Measurements from ENCODE around the gene PNKD. TPM values are rescaled to one million over a fixed set of nuclear protein-coding genes. Genes with fewer than 3 reads are reported as not detected.
"Not testable (repeated sequence)": the region's sequence is repeated elsewhere in the genome, so short reads cannot be mapped to it uniquely, and the experiment has no call there.

Gene PNKD
- total and polyA plus RNA-seq, 4 donors: 26.9 to 108 (median 65.7) TPM

DNA sequence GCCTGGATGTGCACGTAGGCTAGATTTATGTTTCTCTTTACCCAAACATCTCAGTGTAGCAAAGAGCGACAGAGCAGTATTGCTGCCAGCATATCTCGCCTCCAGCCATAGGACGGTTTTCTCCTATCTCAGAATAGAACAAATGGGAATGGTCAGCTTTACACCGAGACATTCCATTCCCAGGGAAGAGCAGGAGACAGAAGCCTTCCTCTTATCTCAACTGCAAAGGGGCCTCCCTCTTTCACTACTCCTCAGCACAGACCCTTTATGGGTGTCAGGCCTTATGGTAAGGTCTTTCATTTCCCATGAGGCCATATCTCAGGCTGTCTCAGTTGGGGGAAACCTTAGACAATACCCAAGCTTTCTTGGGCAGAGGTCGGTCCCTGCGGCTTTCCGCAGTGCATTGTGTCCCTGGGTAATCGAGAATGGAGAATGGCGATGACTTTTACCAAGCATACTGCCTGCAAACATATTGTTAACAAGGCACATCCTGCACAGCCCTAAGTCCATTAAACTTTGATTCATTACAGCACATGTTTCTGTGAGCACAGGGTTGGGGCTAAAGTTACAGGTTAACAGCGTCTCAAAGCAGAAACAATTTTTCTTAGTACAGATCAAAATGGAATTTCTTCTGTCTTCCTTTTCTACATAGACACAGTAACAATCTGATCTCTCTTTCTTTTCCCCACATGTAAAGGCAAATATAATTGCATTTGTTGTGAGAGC, 41.4 kb downstream of the PNKD start:
- WGBS, 2 donors: 40 to 45% methylated on average over 11 of the region's 11 CpGs
- H3K27me3 ChIP-seq (ENCODE audit: control insufficient read depth in 1 of 2, insufficient read depth in 2 of 2, low read length in 1 of 2); DNase-seq; H3K27ac ChIP-seq (ENCODE audit: low read depth in 1 of 2, low read length in 2 of 2); H3K9me3 ChIP-seq (ENCODE audit: control insufficient read depth, low read length); H3K4me3 ChIP-seq (ENCODE audit: low read length in 2 of 2); H3K4me1 ChIP-seq (ENCODE audit: control insufficient read depth in 1 of 2, insufficient read depth in 2 of 2, low read length in 2 of 2); intact Hi-C loops (cut with DNase I); ATAC-seq (ENCODE audit: low FRiP score); H3K36me3 ChIP-seq (ENCODE audit: control insufficient read depth in 1 of 2, insufficient read depth in 2 of 2, low read length in 1 of 2): not testable (repeated sequence)

DNA sequence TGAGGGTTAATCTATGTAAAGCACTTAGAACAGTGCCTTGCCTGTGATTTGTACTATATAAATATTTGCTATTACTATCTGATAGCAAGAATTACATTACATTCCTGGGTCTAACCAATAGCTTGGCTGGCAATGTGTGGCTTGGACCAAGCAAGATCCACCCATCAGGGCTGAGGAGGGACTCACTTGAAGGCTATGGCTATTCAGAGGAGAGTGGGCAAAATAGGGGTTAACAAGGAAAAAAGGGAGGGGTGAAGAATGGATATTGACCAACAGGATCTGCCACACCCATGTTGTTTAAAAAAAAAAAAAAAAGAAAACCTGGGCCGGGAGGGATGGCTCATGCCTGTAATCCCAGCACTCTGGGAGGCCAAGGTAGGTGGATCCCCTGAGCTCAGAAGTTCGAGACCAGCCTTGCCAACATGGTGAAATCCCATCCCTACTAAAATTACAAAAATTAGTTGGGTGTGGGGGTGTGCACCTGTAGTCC, 42.0 kb downstream of the PNKD start:
- DNase-seq (no peak), ATAC-seq (ENCODE audit: low FRiP score) (no peak)
- intact Hi-C loops (cut with DNase I): no loop called here
- Histone ChIP-seq H3K36me3 (ENCODE audit: control insufficient read depth in 1 of 2, insufficient read depth in 2 of 2, low read length in 1 of 2) (no peaks in the 10 kb centered on the region), H3K9me3 (ENCODE audit: control insufficient read depth, low read length) (no peaks in the 10 kb centered on the region), H3K27me3 (ENCODE audit: control insufficient read depth in 1 of 2, insufficient read depth in 2 of 2, low read length in 1 of 2) (no peaks in the 10 kb centered on the region), H3K4me3 (ENCODE audit: low read length in 2 of 2) (no peak overlapping the region), H3K27ac (ENCODE audit: low read depth in 1 of 2, low read length in 2 of 2) (no peak overlapping the region), H3K4me1 (ENCODE audit: control insufficient read depth in 1 of 2, insufficient read depth in 2 of 2, low read length in 2 of 2) (no peaks in the 10 kb centered on the region)
- 89 to 92% methylated on average over 2 of the region's 2 CpGs for WGBS, 2 donors

DNA sequence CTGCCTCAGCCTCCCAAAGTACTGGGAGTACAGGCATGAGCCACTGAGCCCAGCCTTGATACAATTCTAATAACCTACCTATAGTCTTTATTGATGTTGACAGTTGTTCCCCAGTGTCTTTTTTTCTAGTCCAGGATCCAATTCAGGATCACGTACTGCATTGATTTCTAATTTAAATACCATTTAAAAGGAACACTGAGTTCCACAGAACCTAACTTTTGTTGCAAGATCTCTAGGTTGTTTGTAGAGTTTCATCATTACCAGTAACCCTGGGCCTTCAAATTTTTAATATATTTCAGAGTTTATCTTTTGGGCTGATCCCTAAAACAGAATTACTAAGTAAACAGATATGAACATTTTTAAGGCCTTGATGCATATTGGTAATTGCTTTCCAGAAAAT, 43.0 kb downstream of the PNKD start:
- no peak overlapping the region for H3K27ac ChIP-seq (ENCODE audit: low read depth in 1 of 2, low read length in 2 of 2)
- intact Hi-C loops (cut with DNase I): no loop called here
- DNase-seq: no peak
- H3K27me3 ChIP-seq (ENCODE audit: control insufficient read depth in 1 of 2, insufficient read depth in 2 of 2, low read length in 1 of 2): no peaks in the 10 kb centered on the region
- no peak overlapping the region for H3K4me3 ChIP-seq (ENCODE audit: low read length in 2 of 2)
- no peaks in the 10 kb centered on the region for H3K9me3 ChIP-seq (ENCODE audit: control insufficient read depth, low read length)
- 92 to 95% methylated on average over 1 of the region's 1 CpG for WGBS, 2 donors
- no peak for ATAC-seq (ENCODE audit: low FRiP score)
- no peaks in the 10 kb centered on the region for H3K36me3 ChIP-seq (ENCODE audit: control insufficient read depth in 1 of 2, insufficient read depth in 2 of 2, low read length in 1 of 2)
- no peaks in the 10 kb centered on the region for H3K4me1 ChIP-seq (ENCODE audit: control insufficient read depth in 1 of 2, insufficient read depth in 2 of 2, low read length in 2 of 2)

DNA sequence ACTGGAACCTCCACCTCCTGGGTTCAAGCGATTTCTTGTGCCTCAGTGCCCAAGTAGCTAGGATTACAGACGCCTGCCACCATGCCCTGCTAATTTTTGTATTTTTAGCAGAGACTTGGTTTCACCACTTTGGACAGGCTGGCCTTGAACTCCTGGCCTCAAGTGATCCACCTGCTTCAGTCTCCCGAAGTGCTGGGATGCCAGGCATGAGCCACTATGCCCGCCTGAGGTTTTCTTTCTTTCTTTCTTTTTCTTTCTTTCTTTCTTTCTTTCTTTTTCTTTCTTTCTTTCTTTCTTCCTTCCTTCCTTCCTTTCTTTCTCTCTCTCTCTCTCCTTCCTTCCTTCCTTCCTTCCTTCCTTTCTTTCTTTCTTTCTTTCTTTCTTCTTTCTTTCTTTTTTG, 44.4 kb downstream of the PNKD start:
- not testable (repeated sequence) for H3K4me1 ChIP-seq (ENCODE audit: control insufficient read depth in 1 of 2, insufficient read depth in 2 of 2, low read length in 2 of 2); H3K36me3 ChIP-seq (ENCODE audit: control insufficient read depth in 1 of 2, insufficient read depth in 2 of 2, low read length in 1 of 2); H3K27me3 ChIP-seq (ENCODE audit: control insufficient read depth in 1 of 2, insufficient read depth in 2 of 2, low read length in 1 of 2); ATAC-seq (ENCODE audit: low FRiP score); H3K27ac ChIP-seq (ENCODE audit: low read depth in 1 of 2, low read length in 2 of 2); H3K9me3 ChIP-seq (ENCODE audit: control insufficient read depth, low read length); H3K4me3 ChIP-seq (ENCODE audit: low read length in 2 of 2); DNase-seq
- WGBS, 2 donors: 94 to 96% methylated on average over 4 of the region's 4 CpGs
- intact Hi-C loops (cut with DNase I): loop anchor here in 1 of 2 donors (5.0 kb wide), 1 partner anchor 148 kb away; no protein-coding TSS in a partner anchor

DNA sequence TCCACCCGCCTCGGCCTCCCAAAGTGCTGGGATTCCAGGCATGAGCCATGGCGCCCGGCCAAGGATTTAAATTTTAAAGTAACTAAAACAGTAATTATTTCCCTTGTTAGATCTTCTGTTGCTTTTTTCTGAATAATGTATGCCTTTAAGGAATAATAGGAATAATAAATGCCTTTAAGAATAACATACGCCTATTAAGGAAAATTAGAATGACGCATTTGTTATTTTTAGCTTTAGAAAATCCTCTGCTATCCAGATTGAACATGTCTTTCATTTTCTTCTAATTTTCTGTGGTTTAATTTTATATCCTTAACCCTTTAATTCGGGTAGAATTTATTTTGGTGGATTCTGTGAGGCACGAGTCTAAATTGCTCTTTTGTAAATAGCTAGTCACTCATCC, 45.1 kb downstream of the PNKD start:
- no peaks in the 10 kb centered on the region for H3K4me1 ChIP-seq (ENCODE audit: control insufficient read depth in 1 of 2, insufficient read depth in 2 of 2, low read length in 2 of 2)
- 81% methylated on average over 8 of the region's 8 CpGs for WGBS, 2 donors
- H3K27ac ChIP-seq (ENCODE audit: low read depth in 1 of 2, low read length in 2 of 2): no peak overlapping the region
- DNase-seq (no peak), ATAC-seq (ENCODE audit: low FRiP score) (no peak)
- H3K27me3 ChIP-seq (ENCODE audit: control insufficient read depth in 1 of 2, insufficient read depth in 2 of 2, low read length in 1 of 2): no peaks in the 10 kb centered on the region
- no peak overlapping the region for H3K4me3 ChIP-seq (ENCODE audit: low read length in 2 of 2)
- H3K36me3 ChIP-seq (ENCODE audit: control insufficient read depth in 1 of 2, insufficient read depth in 2 of 2, low read length in 1 of 2): no peaks in the 10 kb centered on the region
- no peaks in the 10 kb centered on the region for H3K9me3 ChIP-seq (ENCODE audit: control insufficient read depth, low read length)
- intact Hi-C loops (cut with DNase I): loop anchor here in 1 of 2 donors (5.0 kb wide), 1 partner anchor 147 kb away; no protein-coding TSS in a partner anchor

DNA sequence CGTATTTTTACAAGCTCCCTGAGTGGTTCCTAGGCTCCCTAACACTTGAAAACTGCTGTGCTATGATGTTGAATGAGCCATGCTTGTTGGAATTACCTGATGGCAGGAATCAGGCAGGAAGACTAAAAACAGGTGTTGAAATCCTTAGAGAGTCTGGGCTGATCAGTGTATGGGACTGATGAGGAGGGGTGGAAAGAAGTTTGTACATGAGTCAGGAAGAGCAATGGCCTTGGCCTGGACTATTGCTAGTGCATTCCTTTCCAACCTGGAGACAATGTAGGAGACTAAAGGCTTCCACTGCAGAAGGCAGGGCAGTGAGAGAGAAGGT, 46.9 kb downstream of the PNKD start:
- no peak overlapping the region for H3K4me3 ChIP-seq (ENCODE audit: low read length in 2 of 2)
- no peak overlapping the region for H3K27ac ChIP-seq (ENCODE audit: low read depth in 1 of 2, low read length in 2 of 2)
- no peaks in the 10 kb centered on the region for H3K36me3 ChIP-seq (ENCODE audit: control insufficient read depth in 1 of 2, insufficient read depth in 2 of 2, low read length in 1 of 2)
- ATAC-seq (ENCODE audit: low FRiP score) (no peak), DNase-seq (no peak)
- WGBS, 2 donors: 85 to 86% methylated on average over 1 of the region's 1 CpG
- H3K27me3 ChIP-seq (ENCODE audit: control insufficient read depth in 1 of 2, insufficient read depth in 2 of 2, low read length in 1 of 2): no peaks in the 10 kb centered on the region
- H3K9me3 ChIP-seq (ENCODE audit: control insufficient read depth, low read length): no peaks in the 10 kb centered on the region
- no peaks in the 10 kb centered on the region for H3K4me1 ChIP-seq (ENCODE audit: control insufficient read depth in 1 of 2, insufficient read depth in 2 of 2, low read length in 2 of 2)
- intact Hi-C loops (cut with DNase I): loop anchor here in 1 of 2 donors (5.0 kb wide), 1 partner anchor 145 kb away; no protein-coding TSS in a partner anchor

DNA sequence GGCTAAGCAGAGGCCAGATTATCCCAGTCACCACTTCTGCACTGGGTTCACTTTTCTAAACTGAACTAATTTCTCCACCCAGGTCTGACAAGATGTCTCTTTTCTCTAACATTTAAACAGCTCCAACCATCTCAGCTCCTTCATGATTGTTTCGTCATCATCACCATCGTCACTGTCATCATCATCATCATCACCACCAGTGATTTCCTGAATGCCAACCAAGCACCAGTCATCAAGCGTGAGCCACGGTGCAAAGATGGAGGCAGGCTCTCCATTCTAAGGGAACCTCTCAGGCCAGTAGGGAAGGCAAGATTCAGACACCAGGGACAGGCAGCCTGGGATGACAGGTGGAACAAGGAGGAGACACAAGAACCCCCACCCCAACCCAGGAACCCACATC, 47.5 kb downstream of the PNKD start:
- Histone ChIP-seq H3K4me3 (ENCODE audit: low read length in 2 of 2) (no peak overlapping the region), H3K36me3 (ENCODE audit: control insufficient read depth in 1 of 2, insufficient read depth in 2 of 2, low read length in 1 of 2) (no peaks in the 10 kb centered on the region), H3K9me3 (ENCODE audit: control insufficient read depth, low read length) (no peaks in the 10 kb centered on the region), H3K27ac (ENCODE audit: low read depth in 1 of 2, low read length in 2 of 2) (no peak overlapping the region), H3K4me1 (ENCODE audit: control insufficient read depth in 1 of 2, insufficient read depth in 2 of 2, low read length in 2 of 2) (no peaks in the 10 kb centered on the region), H3K27me3 (ENCODE audit: control insufficient read depth in 1 of 2, insufficient read depth in 2 of 2, low read length in 1 of 2) (no peaks in the 10 kb centered on the region)
- ATAC-seq (ENCODE audit: low FRiP score): no peak
- intact Hi-C loops (cut with DNase I): loop anchor here in 1 of 2 donors (5.0 kb wide), 1 partner anchor 144 kb away; no protein-coding TSS in a partner anchor
- 92 to 93% methylated on average over 4 of the region's 4 CpGs for WGBS, 2 donors
- DNase-seq: no peak

DNA sequence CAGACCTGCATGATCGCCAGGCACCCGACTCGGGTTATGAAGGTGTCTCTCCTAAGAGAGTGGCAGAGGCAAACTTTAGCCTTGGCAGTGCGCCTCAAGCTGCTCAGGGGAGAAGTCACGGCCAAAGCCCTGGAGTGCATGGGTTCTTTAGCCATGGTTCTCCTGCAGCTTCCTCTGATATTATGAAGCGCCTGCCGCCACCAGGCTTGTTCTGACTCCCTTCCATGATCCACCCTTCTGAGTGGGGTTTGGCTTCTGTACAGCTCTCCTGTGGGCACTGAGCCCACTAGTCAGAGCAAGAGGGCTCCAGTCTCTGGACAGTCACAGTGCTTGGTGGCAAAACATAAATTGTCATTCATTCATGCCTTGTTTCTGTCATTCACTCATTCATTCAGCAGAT, 47.9 kb downstream of the PNKD start:
- intact Hi-C loops (cut with DNase I): loop anchor here in 1 of 2 donors (5.0 kb wide), 1 partner anchor 144 kb away; no protein-coding TSS in a partner anchor
- WGBS, 2 donors: 76 to 84% methylated on average over 7 of the region's 7 CpGs
- Histone ChIP-seq H3K4me3 (ENCODE audit: low read length in 2 of 2) (no peak overlapping the region), H3K36me3 (ENCODE audit: control insufficient read depth in 1 of 2, insufficient read depth in 2 of 2, low read length in 1 of 2) (no peaks in the 10 kb centered on the region), H3K9me3 (ENCODE audit: control insufficient read depth, low read length) (no peaks in the 10 kb centered on the region), H3K4me1 (ENCODE audit: control insufficient read depth in 1 of 2, insufficient read depth in 2 of 2, low read length in 2 of 2) (no peaks in the 10 kb centered on the region), H3K27ac (ENCODE audit: low read depth in 1 of 2, low read length in 2 of 2) (no peak overlapping the region), H3K27me3 (ENCODE audit: control insufficient read depth in 1 of 2, insufficient read depth in 2 of 2, low read length in 1 of 2) (no peaks in the 10 kb centered on the region)
- no peak for ATAC-seq (ENCODE audit: low FRiP score)
- DNase-seq: no peak

DNA sequence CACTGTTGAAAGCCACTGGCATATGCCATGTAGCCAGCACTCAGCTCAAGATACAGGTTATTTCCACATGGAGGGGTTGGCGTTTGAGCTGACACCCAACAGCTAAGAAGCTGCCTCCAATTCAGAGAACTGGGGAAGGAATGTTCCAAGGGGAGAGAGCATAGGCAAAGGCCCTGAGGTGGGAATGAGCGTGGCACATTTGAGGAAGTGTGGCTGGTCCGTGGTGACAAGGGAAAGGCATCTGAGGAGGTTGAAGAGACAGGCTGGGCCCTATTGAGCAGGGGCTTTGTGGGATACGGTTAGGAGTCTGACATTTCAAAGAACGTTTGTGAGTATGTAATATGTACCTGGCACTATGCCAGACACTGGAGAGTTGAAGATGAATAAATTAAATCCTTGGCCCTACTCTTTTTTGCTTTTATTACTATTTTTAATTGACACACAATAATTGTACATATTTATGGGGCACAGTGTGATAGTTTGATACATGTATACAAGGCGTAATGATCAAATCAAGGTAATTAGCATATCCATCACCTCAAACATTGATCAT, 49.6 kb downstream of the PNKD start:
- Histone ChIP-seq H3K36me3 (ENCODE audit: control insufficient read depth in 1 of 2, insufficient read depth in 2 of 2, low read length in 1 of 2) (no peaks in the 10 kb centered on the region), H3K9me3 (ENCODE audit: control insufficient read depth, low read length) (no peaks in the 10 kb centered on the region), H3K27ac (ENCODE audit: low read depth in 1 of 2, low read length in 2 of 2) (no peak overlapping the region), H3K27me3 (ENCODE audit: control insufficient read depth in 1 of 2, insufficient read depth in 2 of 2, low read length in 1 of 2) (no peaks in the 10 kb centered on the region), H3K4me1 (ENCODE audit: control insufficient read depth in 1 of 2, insufficient read depth in 2 of 2, low read length in 2 of 2) (no peaks in the 10 kb centered on the region), H3K4me3 (ENCODE audit: low read length in 2 of 2) (no peak overlapping the region)
- DNase-seq: no peak
- intact Hi-C loops (cut with DNase I): loop anchor here in 1 of 2 donors (5.0 kb wide), 1 partner anchor 142 kb away; no protein-coding TSS in a partner anchor
- 56 to 67% methylated on average over 6 of the region's 6 CpGs for WGBS, 2 donors
- ATAC-seq (ENCODE audit: low FRiP score): no peak

All from aorta (tissue), 5 donors.